ENCODE measurements around the gene TMC7. TPM values are rescaled to one million over a fixed set of nuclear protein-coding genes. Genes with fewer than 3 reads are reported as not detected.
"Not testable (repeated sequence)": the region's sequence is repeated elsewhere in the genome, so short reads cannot be mapped to it uniquely, and the experiment has no call there.

The TMC7 gene
- polyA plus RNA-seq, 1 of the 3 experiments (the other 2 are of a cell fraction) = 0.66 TPM

DNA sequence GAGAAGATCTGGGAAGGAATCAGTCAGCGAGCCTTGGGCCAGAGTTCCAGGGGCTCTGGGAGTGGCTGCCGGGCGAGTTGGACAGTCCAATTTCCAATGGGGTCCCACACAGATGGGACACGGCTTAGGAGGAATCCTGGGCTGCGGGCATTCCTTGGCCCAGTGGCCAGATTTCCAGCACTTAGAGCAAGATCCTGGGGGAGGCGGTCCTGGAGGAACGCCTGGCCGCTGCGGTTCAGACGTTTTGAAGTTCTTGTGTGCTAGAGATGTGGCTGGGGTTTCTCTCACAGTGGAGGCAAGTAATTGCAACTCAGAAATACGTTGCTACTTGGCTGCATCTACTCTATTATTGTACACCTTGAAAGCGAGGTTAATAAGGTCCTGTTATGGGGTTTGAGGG is 11.7 kb downstream of the TMC7 start:
- H3K27me3 ChIP-seq (ENCODE audit: insufficient read depth); POLR2A ChIA-PET; H3K4me2 ChIP-seq; H4K20me1 ChIP-seq (ENCODE audit: insufficient read depth); H3K4me3 ChIP-seq (ENCODE audit: low read depth in 2 of 2, low read length in 1 of 2); H3K4me1 ChIP-seq (ENCODE audit: control insufficient read depth in 1 of 2, insufficient read depth in 2 of 2, low read depth in 1 of 2, low read length in 1 of 2); H3K27ac ChIP-seq (ENCODE audit: low read depth in 2 of 2, low read length in 1 of 2); DNase-seq; CTCF ChIA-PET; H3F3A ChIP-seq (replicated peaks; ENCODE audit: insufficient read depth); H3K9ac ChIP-seq; H2AFZ ChIP-seq (ENCODE audit: low read depth); H3K79me2 ChIP-seq (ENCODE audit: insufficient read depth); H3K9me3 ChIP-seq; H3K9me2 ChIP-seq; H3K36me3 ChIP-seq (replicated peaks in 1 of 2; ENCODE audit: control insufficient read depth in 1 of 2, insufficient read depth in 2 of 2, low read length in 1 of 2): not testable (repeated sequence)
- WGBS (ENCODE audit: low lambda C conversion rate) = 81% methylated on average over 7 of the region's 12 CpGs

DNA sequence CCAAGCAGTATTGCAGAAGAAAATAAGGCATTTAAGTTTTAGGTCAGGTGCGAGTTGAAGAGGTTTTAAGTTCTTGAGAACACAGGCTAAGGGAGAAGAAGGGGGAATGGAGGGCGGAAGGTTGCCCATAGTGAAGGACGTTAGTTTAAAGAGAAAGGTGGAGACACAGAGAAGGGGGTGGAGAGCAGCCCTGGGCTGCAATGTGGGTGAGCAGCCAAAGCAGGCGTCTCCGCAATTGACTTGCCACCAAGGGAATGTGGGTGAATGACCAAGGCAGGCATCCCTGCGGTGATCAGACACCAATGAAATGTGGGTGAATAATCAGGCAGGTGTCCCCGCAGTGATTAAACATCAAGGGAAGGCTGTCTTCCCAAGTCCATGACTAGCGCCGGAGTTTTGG is 12.8 kb downstream of the TMC7 start:
- H2AFZ ChIP-seq (ENCODE audit: low read depth); H3K27ac ChIP-seq (ENCODE audit: low read depth in 2 of 2, low read length in 1 of 2); H3F3A ChIP-seq (replicated peaks; ENCODE audit: insufficient read depth); DNase-seq; POLR2A ChIA-PET; CTCF ChIA-PET; H3K4me3 ChIP-seq (ENCODE audit: low read depth in 2 of 2, low read length in 1 of 2); H3K9ac ChIP-seq; H3K79me2 ChIP-seq (ENCODE audit: insufficient read depth); H4K20me1 ChIP-seq (ENCODE audit: insufficient read depth); H3K36me3 ChIP-seq (replicated peaks in 1 of 2; ENCODE audit: control insufficient read depth in 1 of 2, insufficient read depth in 2 of 2, low read length in 1 of 2); H3K4me1 ChIP-seq (ENCODE audit: control insufficient read depth in 1 of 2, insufficient read depth in 2 of 2, low read depth in 1 of 2, low read length in 1 of 2); H3K9me3 ChIP-seq; H3K27me3 ChIP-seq (ENCODE audit: insufficient read depth); H3K4me2 ChIP-seq; H3K9me2 ChIP-seq: not testable (repeated sequence)
- WGBS (ENCODE audit: low lambda C conversion rate) = 93% methylated on average over 9 of the region's 9 CpGs

DNA sequence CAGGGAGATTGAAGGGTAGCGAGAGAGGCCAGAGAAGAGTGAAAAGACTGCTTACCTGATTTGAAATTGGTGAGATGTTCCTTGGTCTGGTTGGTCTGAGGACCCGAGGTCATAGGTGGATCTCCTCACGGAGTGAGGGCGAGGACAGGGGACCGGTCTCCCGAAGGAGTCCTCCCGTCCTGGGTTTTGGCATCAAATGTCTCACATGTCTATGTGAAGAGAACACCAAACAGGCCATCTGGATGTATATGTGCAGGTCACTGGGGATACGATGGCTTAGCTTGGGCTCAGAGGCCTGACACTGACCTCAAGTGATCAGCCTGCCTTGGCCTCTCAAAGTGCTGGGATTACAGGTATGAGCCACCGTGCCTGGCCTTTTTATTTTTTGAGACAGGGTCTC is 13.3 kb downstream of the TMC7 start:
- CTCF ChIA-PET = not testable (repeated sequence)

DNA sequence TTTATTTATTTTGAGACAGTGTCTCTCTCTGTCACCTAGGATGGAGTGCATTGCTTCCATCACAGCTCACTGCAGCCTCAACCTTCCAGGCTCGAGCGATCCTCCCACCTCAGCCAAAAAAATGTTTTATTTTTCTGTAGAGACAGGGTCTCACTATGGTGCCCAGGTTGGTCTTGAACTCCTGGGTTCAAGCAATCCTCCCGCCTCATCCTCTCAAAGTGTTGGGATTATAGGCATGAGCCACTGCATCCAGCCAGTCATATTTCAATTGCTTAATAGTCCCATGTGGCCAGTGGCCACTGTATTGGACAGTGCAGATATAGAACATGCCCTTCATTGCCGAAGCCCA is 15.3 kb downstream of the TMC7 start:
- 0 out of 4 replicates have a peak, but pooled peaks cover 0 to 5% of the 10 kb centered on the region in 2 experiments for H3K4me1 ChIP-seq (ENCODE audit: control insufficient read depth in 1 of 2, insufficient read depth in 2 of 2, low read depth in 1 of 2, low read length in 1 of 2)
- H3K27me3 ChIP-seq (ENCODE audit: insufficient read depth) = no peaks in the 10 kb centered on the region
- H3K79me2 ChIP-seq (ENCODE audit: insufficient read depth) = no peaks in the 10 kb centered on the region
- H3K9me3 ChIP-seq = no peaks in the 10 kb centered on the region
- no peaks in the 10 kb centered on the region for H3K9me2 ChIP-seq
- DNase-seq = no peak
- peaks cover 7% of the 10 kb centered on the region for H3F3A ChIP-seq (replicated peaks; ENCODE audit: insufficient read depth)
- peak overlapping the region in 1 of 2 experiments; percentile 68; a peak in 2 of 4 replicates for H3K27ac ChIP-seq (ENCODE audit: low read depth in 2 of 2, low read length in 1 of 2)
- no peak overlapping the region for H3K9ac ChIP-seq
- no peaks in the 10 kb centered on the region for H4K20me1 ChIP-seq (ENCODE audit: insufficient read depth)
- WGBS (ENCODE audit: low lambda C conversion rate) = 74% methylated on average over 4 of the region's 4 CpGs
- ChIA-PET CTCF (interaction anchor here (1.2 kb wide), 1 partner anchor 87 kb away, joined by 3 read pairs; no protein-coding TSS in a partner anchor), POLR2A (no interaction called here)
- H3K36me3 ChIP-seq (replicated peaks in 1 of 2; ENCODE audit: control insufficient read depth in 1 of 2, insufficient read depth in 2 of 2, low read length in 1 of 2) = no peaks in the 10 kb centered on the region
- peak overlapping the region; percentile 66; the same call in 1 of the 2 replicates for H2AFZ ChIP-seq (ENCODE audit: low read depth)
- no peak overlapping the region for H3K4me3 ChIP-seq (ENCODE audit: low read depth in 2 of 2, low read length in 1 of 2)
- 0 out of 2 replicates have a peak overlapping the region, but pooled peaks have one; percentile 5 for H3K4me2 ChIP-seq
- TF ChIP-seq, protein P1, sequence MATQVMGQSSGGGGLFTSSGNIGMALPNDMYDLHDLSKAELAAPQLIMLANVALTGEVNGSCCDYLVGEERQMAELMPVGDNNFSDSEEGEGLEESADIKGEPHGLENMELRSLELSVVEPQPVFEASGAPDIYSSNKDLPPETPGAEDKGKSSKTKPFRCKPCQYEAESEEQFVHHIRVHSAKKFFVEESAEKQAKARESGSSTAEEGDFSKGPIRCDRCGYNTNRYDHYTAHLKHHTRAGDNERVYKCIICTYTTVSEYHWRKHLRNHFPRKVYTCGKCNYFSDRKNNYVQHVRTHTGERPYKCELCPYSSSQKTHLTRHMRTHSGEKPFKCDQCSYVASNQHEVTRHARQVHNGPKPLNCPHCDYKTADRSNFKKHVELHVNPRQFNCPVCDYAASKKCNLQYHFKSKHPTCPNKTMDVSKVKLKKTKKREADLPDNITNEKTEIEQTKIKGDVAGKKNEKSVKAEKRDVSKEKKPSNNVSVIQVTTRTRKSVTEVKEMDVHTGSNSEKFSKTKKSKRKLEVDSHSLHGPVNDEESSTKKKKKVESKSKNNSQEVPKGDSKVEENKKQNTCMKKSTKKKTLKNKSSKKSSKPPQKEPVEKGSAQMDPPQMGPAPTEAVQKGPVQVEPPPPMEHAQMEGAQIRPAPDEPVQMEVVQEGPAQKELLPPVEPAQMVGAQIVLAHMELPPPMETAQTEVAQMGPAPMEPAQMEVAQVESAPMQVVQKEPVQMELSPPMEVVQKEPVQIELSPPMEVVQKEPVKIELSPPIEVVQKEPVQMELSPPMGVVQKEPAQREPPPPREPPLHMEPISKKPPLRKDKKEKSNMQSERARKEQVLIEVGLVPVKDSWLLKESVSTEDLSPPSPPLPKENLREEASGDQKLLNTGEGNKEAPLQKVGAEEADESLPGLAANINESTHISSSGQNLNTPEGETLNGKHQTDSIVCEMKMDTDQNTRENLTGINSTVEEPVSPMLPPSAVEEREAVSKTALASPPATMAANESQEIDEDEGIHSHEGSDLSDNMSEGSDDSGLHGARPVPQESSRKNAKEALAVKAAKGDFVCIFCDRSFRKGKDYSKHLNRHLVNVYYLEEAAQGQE (IDR thresholded peaks at IDR 0.05; ENCODE audit: low read depth, low read length) = no peak
- TF ChIP-seq POLR2AphosphoS5 (IDR thresholded peaks at IDR 0.05; ENCODE audit: low read depth, low read length) = no peak
- TF ChIP-seq RAD21 (IDR thresholded peaks at IDR 0.05; ENCODE audit: low read length) = no peak
- no peak for TF ChIP-seq FOXJ3 (CRISPR knock-in tag; IDR thresholded peaks at IDR 0.05)
- no peak for TF ChIP-seq RXRA (IDR thresholded peaks at IDR 0.05; ENCODE audit: borderline replicate concordance, low read depth)
- no peak for TF ChIP-seq RCOR1 (IDR thresholded peaks at IDR 0.05; ENCODE audit: low read length)
- TF ChIP-seq, protein P2, sequence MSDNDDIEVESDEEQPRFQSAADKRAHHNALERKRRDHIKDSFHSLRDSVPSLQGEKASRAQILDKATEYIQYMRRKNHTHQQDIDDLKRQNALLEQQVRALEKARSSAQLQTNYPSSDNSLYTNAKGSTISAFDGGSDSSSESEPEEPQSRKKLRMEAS (IDR thresholded peaks at IDR 0.05; ENCODE audit: low read depth) = no peak
- TF ChIP-seq YY1 (IDR thresholded peaks at IDR 0.05; ENCODE audit: low read depth) = no peak
- TF ChIP-seq GABPA (IDR thresholded peaks at IDR 0.05; ENCODE audit: low read depth) = no peak
- TF ChIP-seq FOSL2 (IDR thresholded peaks at IDR 0.05; ENCODE audit: borderline replicate concordance, low read depth) = no peak
- TF ChIP-seq NFIC (IDR thresholded peaks at IDR 0.05; ENCODE audit: borderline replicate concordance) = no peak
- no peak for TF ChIP-seq SMC3 (IDR thresholded peaks at IDR 0.05; ENCODE audit: low read depth, low read length)
- no peak for TF ChIP-seq ELF1 (IDR thresholded peaks at IDR 0.05)
- TF ChIP-seq TEAD4 (IDR thresholded peaks at IDR 0.05; ENCODE audit: borderline replicate concordance, insufficient read depth) = no peak

More for the DNA sequence above, 13.3 kb downstream of the TMC7 start:
- H2AFZ ChIP-seq (ENCODE audit: low read depth); H3K9me3 ChIP-seq; H3F3A ChIP-seq (replicated peaks; ENCODE audit: insufficient read depth); H3K4me3 ChIP-seq (ENCODE audit: low read depth in 2 of 2, low read length in 1 of 2); H3K9ac ChIP-seq; H3K79me2 ChIP-seq (ENCODE audit: insufficient read depth); H3K4me2 ChIP-seq; H3K4me1 ChIP-seq (ENCODE audit: control insufficient read depth in 1 of 2, insufficient read depth in 2 of 2, low read depth in 1 of 2, low read length in 1 of 2); POLR2A ChIA-PET; H4K20me1 ChIP-seq (ENCODE audit: insufficient read depth); H3K27ac ChIP-seq (ENCODE audit: low read depth in 2 of 2, low read length in 1 of 2); DNase-seq; H3K9me2 ChIP-seq; H3K27me3 ChIP-seq (ENCODE audit: insufficient read depth); H3K36me3 ChIP-seq (replicated peaks in 1 of 2; ENCODE audit: control insufficient read depth in 1 of 2, insufficient read depth in 2 of 2, low read length in 1 of 2): not testable (repeated sequence)
- 98% methylated on average over 8 of the region's 9 CpGs for WGBS (ENCODE audit: low lambda C conversion rate)

All from SK-N-SH (cell line).